Measurements from ENCODE around the gene GRIN2A. TPM values are rescaled to one million over a fixed set of nuclear protein-coding genes. Genes with fewer than 3 reads are reported as not detected.

The GRIN2A gene
- total RNA-seq, 1 donor from 2014 or later, result 6.8 TPM

DNA sequence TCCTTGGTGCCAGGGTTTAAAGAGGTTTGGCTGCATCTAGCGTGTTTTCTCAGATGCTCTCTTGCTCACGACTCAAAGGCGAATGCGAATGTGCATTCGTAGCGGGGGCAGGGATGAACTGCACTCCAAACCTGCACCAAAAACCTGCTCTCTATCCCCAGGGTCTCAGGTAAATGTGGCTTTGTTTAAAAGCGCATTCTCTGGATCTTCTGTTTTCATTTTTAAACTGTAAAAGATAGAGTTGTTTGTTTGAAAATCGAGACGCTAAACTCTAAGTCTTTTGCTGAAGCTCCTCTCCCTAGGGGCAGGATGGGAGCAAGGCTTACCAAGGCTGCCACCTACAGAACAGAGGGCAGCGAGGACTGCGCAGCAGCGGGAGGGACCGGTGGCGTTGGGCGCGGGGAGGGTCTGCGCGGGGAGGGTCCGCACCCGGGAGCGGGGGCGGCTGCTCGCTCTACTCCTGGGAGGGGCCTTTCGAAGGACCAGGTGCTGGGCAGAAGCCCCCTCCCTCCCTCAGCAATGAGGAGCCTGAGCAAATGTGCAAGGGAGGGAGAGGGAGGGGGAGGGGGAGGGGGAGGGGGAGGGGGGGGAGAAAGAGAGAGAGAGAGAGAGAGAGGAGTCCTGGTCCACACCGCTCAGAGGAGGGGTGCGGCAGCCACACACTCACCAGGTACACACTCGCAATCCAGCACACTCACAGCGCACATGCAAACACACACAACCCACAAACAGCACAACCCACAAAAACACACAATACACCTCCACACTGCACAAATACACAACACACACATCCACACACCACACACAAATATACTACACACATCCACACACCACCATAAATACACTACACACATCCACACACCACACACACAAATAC lies 142.8 kb downstream of the GRIN2A start:
- Mint-ChIP-seq H3K4me3 (ENCODE audit: unreplicated experiment) (peak overlapping the region; percentile 83), H3K27ac (ENCODE audit: unreplicated experiment) (peak overlapping the region; percentile 75), H3K36me3 (ENCODE audit: unreplicated experiment) (no peaks in the 10 kb centered on the region), H3K27me3 (ENCODE audit: unreplicated experiment) (no peaks in the 10 kb centered on the region), H3K4me1 (ENCODE audit: low read depth, unreplicated experiment) (peaks cover 5% of the 10 kb centered on the region), H3K9me3 (ENCODE audit: unreplicated experiment) (peaks cover 6% of the 10 kb centered on the region)
- TF ChIP-seq, protein P1, sequence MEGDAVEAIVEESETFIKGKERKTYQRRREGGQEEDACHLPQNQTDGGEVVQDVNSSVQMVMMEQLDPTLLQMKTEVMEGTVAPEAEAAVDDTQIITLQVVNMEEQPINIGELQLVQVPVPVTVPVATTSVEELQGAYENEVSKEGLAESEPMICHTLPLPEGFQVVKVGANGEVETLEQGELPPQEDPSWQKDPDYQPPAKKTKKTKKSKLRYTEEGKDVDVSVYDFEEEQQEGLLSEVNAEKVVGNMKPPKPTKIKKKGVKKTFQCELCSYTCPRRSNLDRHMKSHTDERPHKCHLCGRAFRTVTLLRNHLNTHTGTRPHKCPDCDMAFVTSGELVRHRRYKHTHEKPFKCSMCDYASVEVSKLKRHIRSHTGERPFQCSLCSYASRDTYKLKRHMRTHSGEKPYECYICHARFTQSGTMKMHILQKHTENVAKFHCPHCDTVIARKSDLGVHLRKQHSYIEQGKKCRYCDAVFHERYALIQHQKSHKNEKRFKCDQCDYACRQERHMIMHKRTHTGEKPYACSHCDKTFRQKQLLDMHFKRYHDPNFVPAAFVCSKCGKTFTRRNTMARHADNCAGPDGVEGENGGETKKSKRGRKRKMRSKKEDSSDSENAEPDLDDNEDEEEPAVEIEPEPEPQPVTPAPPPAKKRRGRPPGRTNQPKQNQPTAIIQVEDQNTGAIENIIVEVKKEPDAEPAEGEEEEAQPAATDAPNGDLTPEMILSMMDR (IDR thresholded peaks at IDR 0.05; ENCODE audit: partially characterized antibody, unreplicated experiment), result peak; percentile 36
- DNase-seq, result peak; percentile 63

GRCh38 chr16:10037751-10038150 lies 144.5 kb downstream of the GRIN2A start:
- Mint-ChIP-seq H3K36me3 (ENCODE audit: unreplicated experiment) (no peaks in the 10 kb centered on the region), H3K27me3 (ENCODE audit: unreplicated experiment) (no peaks in the 10 kb centered on the region)

GRCh38 chr16:10036956-10037355 lies 145.3 kb downstream of the GRIN2A start:
- Mint-ChIP-seq H3K27me3 (ENCODE audit: unreplicated experiment) (no peaks in the 10 kb centered on the region), H3K4me1 (ENCODE audit: low read depth, unreplicated experiment) (peaks cover 5% of the 10 kb centered on the region), H3K9me3 (ENCODE audit: unreplicated experiment) (peaks cover 8% of the 10 kb centered on the region), H3K4me3 (ENCODE audit: unreplicated experiment) (no peak overlapping the region), H3K27ac (ENCODE audit: unreplicated experiment) (no peak overlapping the region), H3K36me3 (ENCODE audit: unreplicated experiment) (no peaks in the 10 kb centered on the region)
- TF ChIP-seq, protein P1 (IDR thresholded peaks at IDR 0.05; ENCODE audit: partially characterized antibody, unreplicated experiment), result no peak
- no peak for DNase-seq

More at GRCh38 chr16:10037751-10038150, 144.5 kb downstream of the GRIN2A start:
- TF ChIP-seq, protein P1 (IDR thresholded peaks at IDR 0.05; ENCODE audit: partially characterized antibody, unreplicated experiment), result no peak
- H3K9me3 Mint-ChIP-seq (ENCODE audit: unreplicated experiment), result peaks cover 8% of the 10 kb centered on the region
- no peak for DNase-seq
- H3K4me1 Mint-ChIP-seq (ENCODE audit: low read depth, unreplicated experiment), result peaks cover 5% of the 10 kb centered on the region
- no peak overlapping the region for H3K27ac Mint-ChIP-seq (ENCODE audit: unreplicated experiment)
- no peak overlapping the region for H3K4me3 Mint-ChIP-seq (ENCODE audit: unreplicated experiment)

DNA sequence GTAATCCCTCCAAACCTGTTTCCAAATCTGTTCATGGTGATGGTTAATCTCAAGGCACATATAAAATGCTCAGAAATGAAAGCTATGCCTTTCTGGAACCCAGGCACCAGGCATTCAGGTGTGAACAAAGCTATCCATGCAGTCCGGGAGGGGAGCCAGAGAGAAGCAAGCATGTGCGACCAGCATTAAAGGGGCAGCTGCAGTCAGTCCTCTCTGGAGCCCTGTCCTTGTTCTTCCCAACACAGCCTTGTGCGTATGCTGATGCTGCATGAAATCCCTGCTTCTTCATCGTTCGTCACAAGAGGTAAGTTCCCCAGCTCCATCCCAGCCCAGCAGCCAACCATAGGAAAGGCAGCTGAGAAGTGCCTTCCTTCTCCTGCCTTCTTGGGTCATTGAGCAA lies 148.7 kb downstream of the GRIN2A start:
- Mint-ChIP-seq H3K4me3 (ENCODE audit: unreplicated experiment) (no peak overlapping the region), H3K4me1 (ENCODE audit: low read depth, unreplicated experiment) (peaks cover 2% of the 10 kb centered on the region), H3K27ac (ENCODE audit: unreplicated experiment) (no peak overlapping the region), H3K27me3 (ENCODE audit: unreplicated experiment) (no peaks in the 10 kb centered on the region), H3K9me3 (ENCODE audit: unreplicated experiment) (peaks cover 10% of the 10 kb centered on the region), H3K36me3 (ENCODE audit: unreplicated experiment) (no peaks in the 10 kb centered on the region)
- TF ChIP-seq, protein P1 (IDR thresholded peaks at IDR 0.05; ENCODE audit: partially characterized antibody, unreplicated experiment), result no peak
- DNase-seq, result no peak

GRCh38 chr16:10031955-10032354 lies 150.3 kb downstream of the GRIN2A start:
- Mint-ChIP-seq H3K27me3 (ENCODE audit: unreplicated experiment) (no peaks in the 10 kb centered on the region), H3K27ac (ENCODE audit: unreplicated experiment) (no peak overlapping the region), H3K4me3 (ENCODE audit: unreplicated experiment) (no peak overlapping the region), H3K4me1 (ENCODE audit: low read depth, unreplicated experiment) (no peaks in the 10 kb centered on the region), H3K9me3 (ENCODE audit: unreplicated experiment) (peaks cover 7% of the 10 kb centered on the region), H3K36me3 (ENCODE audit: unreplicated experiment) (no peaks in the 10 kb centered on the region)
- DNase-seq, result no peak
- TF ChIP-seq, protein P1 (IDR thresholded peaks at IDR 0.05; ENCODE audit: partially characterized antibody, unreplicated experiment), result no peak

Data from glutamatergic neuron (in vitro differentiated cells).